Endothelial cell (in vitro differentiated cells): ENCODE measurements around the gene NAGS. TPM values are rescaled to one million over a fixed set of nuclear protein-coding genes. Genes with fewer than 3 reads are reported as not detected.

ENCODE experiments used
- DNase-seq: peaks from one replicate; pipeline ENCODE4 v3.0.0; 2021; ENCODE audit warnings: low spot score
- H3K27ac Mint-ChIP-seq: one replicate; pipeline ENCODE4 v1.8.0; 2021; ENCODE audit warnings: mixed read lengths, inconsistent platforms; ENCODE audit not compliant: unreplicated experiment
- H3K27me3 Mint-ChIP-seq: one replicate; pipeline ENCODE4 v1.8.0; 2021; ENCODE audit warnings: mild to moderate bottlenecking, moderate library complexity, mixed read lengths, inconsistent platforms; ENCODE audit not compliant: unreplicated experiment
- H3K36me3 Mint-ChIP-seq: one replicate; pipeline ENCODE4 v1.8.0; 2021; ENCODE audit warnings: mild to moderate bottlenecking, low read depth, mixed read lengths, inconsistent platforms; ENCODE audit not compliant: unreplicated experiment
- H3K4me1 Mint-ChIP-seq: one replicate; pipeline ENCODE4 v1.8.0; 2021; ENCODE audit warnings: mild to moderate bottlenecking, mixed read lengths, inconsistent platforms; ENCODE audit not compliant: unreplicated experiment
- H3K4me3 Mint-ChIP-seq: one replicate; pipeline ENCODE4 v1.8.0; 2021; ENCODE audit warnings: mild to moderate bottlenecking, mixed read lengths, inconsistent platforms; ENCODE audit not compliant: unreplicated experiment
- H3K9me3 Mint-ChIP-seq: one replicate; pipeline ENCODE4 v1.8.0; 2021; ENCODE audit warnings: mixed read lengths, inconsistent platforms; ENCODE audit not compliant: unreplicated experiment
- CTCF ChIP-seq: fragments of 200-600 bp; sonication (generic); IDR thresholded peaks from one replicate; pipeline ENCODE4 v1.5.0; 2021; ENCODE audit warnings: antibody characterized with exemption; ENCODE audit not compliant: unreplicated experiment
- total RNA-seq: library from RNA; stranded (reverse); fragmentation: NEBNext Ultra II Directional; extraction: Animal tissue kit (Norgen Biotek cat#: 25700); gene quantifications from one replicate; pipeline ENCODE4 v1.2.1, GENCODE V29; 2021; ENCODE audit not compliant: unreplicated experiment

NAGS gene
- total RNA-seq, 1 donor from 2014 or later = 1.2 TPM

- Mint-ChIP-seq H3K27ac (no peak overlapping the region), H3K4me3 (no peak overlapping the region)
- DNase-seq = no peak
Observed at GRCh38 chr17:43974382-43975266, 29.8 kb upstream of the NAGS start.

GRCh38 chr17:43975898-43976297, 28.5 kb upstream of the NAGS start:
- no peak for TF ChIP-seq CTCF
- Mint-ChIP-seq H3K27ac (no peak overlapping the region), H3K4me3 (no peak overlapping the region), H3K27me3 (peaks cover 2% of the 10 kb centered on the region), H3K9me3 (no peaks in the 10 kb centered on the region), H3K36me3 (no peaks in the 10 kb centered on the region), H3K4me1 (no peaks in the 10 kb centered on the region)
- DNase-seq = no peak

More at GRCh38 chr17:43974382-43975266, 29.8 kb upstream of the NAGS start:
- TF ChIP-seq CTCF = no peak
- Mint-ChIP-seq H3K4me1 (no peaks in the 10 kb centered on the region), H3K9me3 (no peaks in the 10 kb centered on the region), H3K36me3 (no peaks in the 10 kb centered on the region), H3K27me3 (peaks cover 2% of the 10 kb centered on the region)

- no peak overlapping the region for H3K4me3 Mint-ChIP-seq
- peaks cover 2% of the 10 kb centered on the region for H3K27me3 Mint-ChIP-seq
- H3K36me3 Mint-ChIP-seq = no peaks in the 10 kb centered on the region
- no peak overlapping the region for H3K27ac Mint-ChIP-seq
- no peaks in the 10 kb centered on the region for H3K9me3 Mint-ChIP-seq
- TF ChIP-seq CTCF = no peak
- DNase-seq = no peak
- no peaks in the 10 kb centered on the region for H3K4me1 Mint-ChIP-seq
Observed at GRCh38 chr17:43976963-43977837, 27.2 kb upstream of the NAGS start.

GRCh38 chr17:43978078-43978477, 26.3 kb upstream of the NAGS start:
- Mint-ChIP-seq H3K9me3 (no peaks in the 10 kb centered on the region), H3K36me3 (no peaks in the 10 kb centered on the region), H3K27me3 (peaks cover 4% of the 10 kb centered on the region), H3K4me3 (no peak overlapping the region), H3K4me1 (no peaks in the 10 kb centered on the region), H3K27ac (no peak overlapping the region)
- no peak for TF ChIP-seq CTCF
- no peak for DNase-seq
